Measurements from ENCODE around the gene IL17RA. TPM values are rescaled to one million over a fixed set of nuclear protein-coding genes. Genes with fewer than 3 reads are reported as not detected.

IL17RA gene
- total RNA-seq, 4 donors from 2014 or later = 8.7 to 16.2 (median 14.0) TPM

- Histone ChIP-seq H3K4me3 (no peak overlapping the region), H3K36me3 (no peaks in the 10 kb centered on the region), H3K27me3 (no peaks in the 10 kb centered on the region), H3K9me3 (no peaks in the 10 kb centered on the region), H3K27ac (replicated peaks in 1 of 4) (no peak overlapping the region), H3K4me1 (peaks cover 0 to 12% (median 9%) of the 10 kb centered on the region in 4 donors)
- DNase-seq (ENCODE audit: extremely low spot score) = peak; percentile 94
- TF ChIP-seq POLR2A (IDR thresholded peaks at IDR 0.05; ENCODE audit: low read depth) (no peak), CTCF (IDR thresholded peaks at IDR 0.05) (peak; percentile 77 to 95 (median 86)), EP300 (IDR thresholded peaks at IDR 0.05) (no peak)
- 30% methylated on average over 11 of the region's 11 CpGs for WGBS
- intact Hi-C loops (cut with DNase I) = loop anchor here (5.0 kb wide), 1 partner anchor 141 kb away; no protein-coding TSS in a partner anchor
Observed at GRCh38 chr22:17057959-17058814, 26.6 kb upstream of the IL17RA start.

GRCh38 chr22:17060126-17060525 lies 24.7 kb upstream of the IL17RA start:
- H3K4me1 ChIP-seq = peaks cover 9 to 30% (median 28%) of the 10 kb centered on the region in 4 donors
- no peak for DNase-seq (ENCODE audit: extremely low spot score)
- no peak overlapping the region for H3K27ac ChIP-seq (replicated peaks in 1 of 4)
- WGBS = 44% methylated on average over 3 of the region's 3 CpGs
- no peaks in the 10 kb centered on the region for H3K9me3 ChIP-seq
- no peaks in the 10 kb centered on the region for H3K36me3 ChIP-seq
- H3K27me3 ChIP-seq = no peaks in the 10 kb centered on the region
- intact Hi-C loops (cut with DNase I) = no loop called here
- no peak overlapping the region for H3K4me3 ChIP-seq
- TF ChIP-seq POLR2AphosphoS5 (IDR thresholded peaks at IDR 0.05) (no peak), EP300 (IDR thresholded peaks at IDR 0.05) (no peak), POLR2A (IDR thresholded peaks at IDR 0.05; ENCODE audit: low read depth) (no peak), CTCF (IDR thresholded peaks at IDR 0.05) (no peak)

GRCh38 chr22:17063411-17064106 lies 21.2 kb upstream of the IL17RA start:
- H3K36me3 ChIP-seq = no peaks in the 10 kb centered on the region
- intact Hi-C loops (cut with DNase I) = no loop called here
- DNase-seq (ENCODE audit: extremely low spot score) = no peak
- no peaks in the 10 kb centered on the region for H3K27me3 ChIP-seq
- 42% methylated on average over 8 of the region's 8 CpGs for WGBS
- no peak for TF ChIP-seq EP300 (IDR thresholded peaks at IDR 0.05)
- peak; percentile 36 to 69 for TF ChIP-seq POLR2AphosphoS5 (IDR thresholded peaks at IDR 0.05)
- no peaks in the 10 kb centered on the region for H3K9me3 ChIP-seq
- no peak overlapping the region for H3K4me3 ChIP-seq
- H3K27ac ChIP-seq (replicated peaks in 1 of 4) = peak overlapping the region in 3 of 4 donors; percentile 53 to 62 (median 59)
- peaks cover 12 to 27% (median 25%) of the 10 kb centered on the region in 4 donors for H3K4me1 ChIP-seq

GRCh38 chr22:17064498-17065100 lies 20.2 kb upstream of the IL17RA start:
- Histone ChIP-seq H3K27me3 (no peaks in the 10 kb centered on the region), H3K27ac (replicated peaks in 1 of 4) (peak overlapping the region in 2 of 4 donors; percentile 53 to 62), H3K4me3 (no peak overlapping the region), H3K9me3 (no peaks in the 10 kb centered on the region), H3K36me3 (no peaks in the 10 kb centered on the region), H3K4me1 (peaks cover 12 to 27% (median 25%) of the 10 kb centered on the region in 4 donors)
- WGBS = 83% methylated on average over 7 of the region's 7 CpGs
- intact Hi-C loops (cut with DNase I) = no loop called here
- TF ChIP-seq CTCF (IDR thresholded peaks at IDR 0.05) (no peak), EP300 (IDR thresholded peaks at IDR 0.05) (no peak), POLR2A (IDR thresholded peaks at IDR 0.05; ENCODE audit: low read depth) (no peak), POLR2AphosphoS5 (IDR thresholded peaks at IDR 0.05) (no peak)
- DNase-seq (ENCODE audit: extremely low spot score) = no peak

GRCh38 chr22:17065433-17065832 lies 19.4 kb upstream of the IL17RA start:
- no peak for DNase-seq (ENCODE audit: extremely low spot score)
- H3K27ac ChIP-seq (replicated peaks in 1 of 4) = no peak overlapping the region
- H3K4me1 ChIP-seq = peaks cover 12 to 27% (median 25%) of the 10 kb centered on the region in 4 donors
- TF ChIP-seq CTCF (IDR thresholded peaks at IDR 0.05) (no peak), POLR2AphosphoS5 (IDR thresholded peaks at IDR 0.05) (no peak), EP300 (IDR thresholded peaks at IDR 0.05) (no peak), POLR2A (IDR thresholded peaks at IDR 0.05; ENCODE audit: low read depth) (no peak)
- H3K4me3 ChIP-seq = no peak overlapping the region
- no peaks in the 10 kb centered on the region for H3K36me3 ChIP-seq
- 73% methylated on average over 7 of the region's 7 CpGs for WGBS
- H3K27me3 ChIP-seq = no peaks in the 10 kb centered on the region
- H3K9me3 ChIP-seq = no peaks in the 10 kb centered on the region
- intact Hi-C loops (cut with DNase I) = no loop called here
